GM19455 (cell line): ENCODE data around the gene SLC12A8.

Source experiments
- ATAC-seq: cut with Tn5 transposase; IDR thresholded peaks from one replicate; pipeline ENCODE4 v1.9.1; 2021; ENCODE audit not compliant: unreplicated experiment

The SLC12A8 gene

GRCh38 chr3:125154800-125155269 is 57.7 kb downstream of the SLC12A8 start:
- no peak for ATAC-seq

- ATAC-seq: no peak
Measured at GRCh38 chr3:125154110-125154509, 58.4 kb downstream of the SLC12A8 start.

DNA sequence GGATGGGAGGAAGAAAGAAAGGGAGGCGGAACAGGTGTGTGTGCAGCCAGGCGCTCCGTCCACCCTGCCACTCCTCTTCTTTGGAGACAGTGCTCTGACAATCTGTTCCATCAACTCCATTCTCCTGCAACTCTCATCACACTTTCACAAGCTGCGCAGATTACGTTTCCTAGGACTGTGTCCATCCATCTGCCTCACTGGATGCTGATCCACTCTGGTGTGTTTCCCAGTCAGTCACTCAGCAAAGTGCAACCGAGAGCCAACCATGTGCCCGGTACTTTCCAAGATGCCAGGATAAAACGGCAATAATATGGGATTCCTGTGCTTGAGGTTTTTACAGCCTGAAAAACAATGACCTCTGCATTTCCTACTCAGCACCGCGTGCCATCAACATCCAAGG is 59.6 kb downstream of the SLC12A8 start:
- ATAC-seq: no peak

DNA sequence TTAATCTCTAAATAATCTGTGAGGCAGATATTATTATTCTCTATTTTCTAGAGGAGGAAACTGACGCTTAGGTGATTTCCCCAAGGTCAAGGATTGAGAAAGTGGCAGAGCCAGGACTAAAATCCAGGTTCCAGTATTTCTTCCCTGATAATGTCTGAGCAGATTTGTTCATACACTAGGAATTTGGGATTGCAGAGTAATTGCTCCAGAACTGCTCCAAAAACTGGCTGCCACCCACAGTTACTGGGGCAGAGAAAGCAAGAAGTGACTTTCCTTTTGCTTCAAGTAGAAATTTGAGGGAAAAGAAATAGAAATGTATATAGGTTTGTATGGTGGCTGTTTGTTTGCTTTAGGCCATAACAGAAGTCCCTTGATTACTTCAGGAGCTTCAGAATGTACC is 60.6 kb downstream of the SLC12A8 start:
- ATAC-seq: no peak

DNA sequence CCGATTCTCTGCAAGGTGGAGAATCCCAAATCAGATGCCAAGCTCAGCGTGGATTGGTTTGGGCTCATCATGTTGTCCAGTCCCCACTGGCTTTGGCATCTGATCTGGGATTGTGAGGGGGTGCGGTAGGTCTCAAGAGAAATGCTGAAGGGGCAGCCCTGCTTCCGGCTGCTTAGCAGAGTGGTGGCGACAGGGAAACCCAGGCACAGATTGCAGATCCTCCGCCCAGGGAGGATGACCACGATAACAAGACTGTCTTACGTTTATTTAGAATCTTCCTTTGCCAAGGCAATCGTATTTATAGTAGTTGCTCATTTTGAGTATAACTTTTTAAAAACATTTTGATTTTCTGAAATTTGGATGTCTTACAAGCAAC is 61.1 kb downstream of the SLC12A8 start:
- ATAC-seq: no peak

GRCh38 chr3:125150525-125151441 is 61.8 kb downstream of the SLC12A8 start:
- ATAC-seq: no peak

- ATAC-seq: no peak
Measured at GRCh38 chr3:125149462-125149861, 63.1 kb downstream of the SLC12A8 start.

- no peak for ATAC-seq
Measured at GRCh38 chr3:125148836-125149235, 63.7 kb downstream of the SLC12A8 start.

GRCh38 chr3:125148016-125148812 is 64.3 kb downstream of the SLC12A8 start:
- ATAC-seq: no peak

GRCh38 chr3:125147491-125147820 is 65.1 kb downstream of the SLC12A8 start:
- no peak for ATAC-seq

GRCh38 chr3:125146626-125147490 is 65.7 kb downstream of the SLC12A8 start:
- no peak for ATAC-seq

- peak; percentile 29 for ATAC-seq
Measured at GRCh38 chr3:125145751-125146475, 66.6 kb downstream of the SLC12A8 start.

- ATAC-seq: no peak
Measured at GRCh38 chr3:125144653-125145314, 67.8 kb downstream of the SLC12A8 start.

DNA sequence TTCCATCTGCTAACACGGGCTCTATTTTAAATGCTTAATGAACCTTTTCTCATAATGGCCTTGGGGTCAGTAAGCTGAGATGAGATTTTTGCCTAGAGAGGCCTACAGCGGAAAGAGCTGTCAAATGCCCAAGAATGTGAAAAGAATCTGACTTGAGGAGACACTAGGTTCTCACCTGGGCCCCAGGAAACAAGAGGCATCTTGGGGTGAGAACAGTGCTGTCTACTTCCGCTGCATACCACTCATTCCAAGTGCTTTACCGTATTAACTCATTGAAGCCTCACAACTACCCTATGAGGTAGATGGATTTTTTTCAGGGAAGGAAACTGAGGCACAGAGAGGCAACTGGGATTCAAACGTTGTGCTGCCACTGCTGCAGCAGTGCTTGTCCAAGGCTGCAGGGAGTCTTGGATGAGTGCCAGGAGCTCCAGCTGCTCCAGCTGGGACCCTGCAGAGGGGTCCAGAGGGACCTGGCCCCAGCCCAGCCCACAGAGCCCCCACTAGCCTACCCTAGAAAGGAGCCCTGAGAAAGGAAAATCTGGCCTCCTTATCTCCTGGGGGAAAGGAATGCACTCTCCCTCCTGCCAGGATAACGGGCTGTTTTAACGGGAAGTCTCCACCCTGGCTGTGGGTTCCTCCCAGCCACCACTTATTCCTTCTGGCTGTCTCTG is 68.4 kb downstream of the SLC12A8 start:
- no peak for ATAC-seq

DNA sequence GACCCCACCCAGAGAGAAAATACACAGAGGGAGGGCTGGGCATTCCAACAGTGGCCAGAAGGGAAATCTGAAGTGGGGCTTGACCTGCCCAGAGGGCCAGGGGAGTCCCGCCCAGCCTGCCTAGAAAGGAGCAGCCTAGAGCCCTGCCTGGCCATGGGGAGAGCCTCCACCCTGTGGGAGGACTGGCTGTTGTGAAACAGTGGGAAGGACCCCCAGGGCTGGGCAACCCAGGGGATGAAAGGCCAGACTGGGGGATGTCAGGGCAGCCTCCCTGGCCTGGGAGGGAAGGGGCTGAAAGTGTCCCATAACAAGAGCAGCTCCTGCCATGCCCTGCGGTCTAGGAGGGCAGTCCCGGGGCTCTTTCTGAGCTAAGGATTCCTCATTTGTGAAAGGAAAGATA is 69.0 kb downstream of the SLC12A8 start:
- ATAC-seq: no peak

- no peak for ATAC-seq
Measured at GRCh38 chr3:125142940-125143339, 69.6 kb downstream of the SLC12A8 start.

DNA sequence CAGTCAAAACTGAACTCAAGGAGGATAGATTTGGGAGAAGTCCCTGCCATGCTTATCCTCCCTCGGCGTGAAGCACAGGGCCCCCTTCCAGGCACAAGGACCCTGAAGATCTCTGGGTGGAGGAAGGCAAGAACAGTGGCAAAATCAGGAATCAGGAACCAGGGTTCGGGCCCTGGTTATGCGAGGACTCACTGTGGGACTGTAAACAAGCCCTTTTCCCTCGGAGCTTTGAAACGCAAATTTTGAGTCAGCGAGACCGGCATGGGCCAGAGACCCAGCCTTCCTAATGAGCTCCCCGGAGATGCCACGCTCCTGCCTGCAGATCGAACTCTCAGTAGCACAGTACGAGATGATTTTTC is 70.1 kb downstream of the SLC12A8 start:
- ATAC-seq: no peak

GRCh38 chr3:125141596-125142419 is 70.7 kb downstream of the SLC12A8 start:
- ATAC-seq: peak; percentile 48
